Left colon (tissue), 2 donors: ENCODE data around the gene R3HCC1L. TPM values are rescaled to one million over a fixed set of nuclear protein-coding genes. Genes with fewer than 3 reads are reported as not detected.
A peak's percentile ranks its signal among the peaks of the same experiment; 100 is the strongest.
"Not testable (repeated sequence)": the region's sequence is repeated elsewhere in the genome, so short reads cannot be mapped to it uniquely, and the experiment has no call there.

Experiments used
- ATAC-seq: fragments of 200-7000 bp; cut with Tn5 transposase; one replicate; pipeline ENCODE4 v1.9.1; 2020; ENCODE audit warnings: mild to moderate bottlenecking, moderate library complexity
- DNase-seq, 2 donors: peaks; one replicate each; pipeline ENCODE4 v3.0.0-alpha.2; 2020
- intact Hi-C, 2 donors: fragments of 100-400 bp; cut with DNase I in 1 of 2; cut with micrococcal nuclease in 1 of 2; formaldehyde crosslinking; loops; one replicate each; pipeline versions ENCODE4 v1.11.2 to v1.14.0; 2022; cut with DNase I, micrococcal nuclease
- total RNA-seq, 2 donors: library from RNA; stranded (reverse); fragmentation: NEBNext Ultra II Directional; extraction: Animal tissue kit (Norgen Biotek cat#: 25700); gene quantifications; one replicate each; pipeline ENCODE4 v1.2.1, GENCODE V29; 2021
- donor health status: DM: no; HTN: no; CAD: no.
- donor health status: DM: yes; HTN: yes; CAD: no.

Gene R3HCC1L
- total RNA-seq, 2 donors from 2014 or later: 13.9 to 18.1 TPM

DNA sequence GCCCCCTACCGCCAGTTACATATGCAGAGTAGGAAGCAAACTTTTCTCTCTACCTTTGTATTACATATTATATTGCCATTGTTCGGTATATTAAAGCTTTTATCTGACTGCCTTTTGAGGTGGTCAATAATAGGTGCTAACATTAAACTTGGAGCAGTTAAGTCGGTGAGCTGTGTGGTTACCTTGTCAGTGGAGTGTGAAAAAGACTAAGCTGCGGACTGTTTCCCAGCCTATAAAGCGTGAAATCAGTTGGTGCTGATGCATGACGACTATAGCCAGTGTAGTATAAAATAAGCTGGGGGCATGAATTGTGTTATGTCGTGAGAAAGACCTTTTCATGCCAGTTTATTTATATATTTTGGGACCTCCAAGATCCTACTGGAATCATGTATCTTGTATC, 33.7 kb downstream of the R3HCC1L start:
- intact Hi-C loops: no loop called here
- no peak for DNase-seq
- ATAC-seq: no peak

GRCh38 chr10:98168766-98169165, 34.3 kb downstream of the R3HCC1L start:
- ATAC-seq (peak; percentile 91), DNase-seq (no peak)
- intact Hi-C loops: no loop called here

GRCh38 chr10:98169379-98169778, 34.9 kb downstream of the R3HCC1L start:
- DNase-seq (no peak), ATAC-seq (peak; percentile 19)
- intact Hi-C loops: no loop called here

GRCh38 chr10:98170249-98171117, 36.0 kb downstream of the R3HCC1L start:
- peak; percentile 82 for ATAC-seq
- intact Hi-C loops: loop anchor here in 1 of 2 donors (2.0 kb wide), 1 partner anchor 138 kb away; no protein-coding TSS in a partner anchor
- DNase-seq: peak in 1 of 2 donors; percentile 32

DNA sequence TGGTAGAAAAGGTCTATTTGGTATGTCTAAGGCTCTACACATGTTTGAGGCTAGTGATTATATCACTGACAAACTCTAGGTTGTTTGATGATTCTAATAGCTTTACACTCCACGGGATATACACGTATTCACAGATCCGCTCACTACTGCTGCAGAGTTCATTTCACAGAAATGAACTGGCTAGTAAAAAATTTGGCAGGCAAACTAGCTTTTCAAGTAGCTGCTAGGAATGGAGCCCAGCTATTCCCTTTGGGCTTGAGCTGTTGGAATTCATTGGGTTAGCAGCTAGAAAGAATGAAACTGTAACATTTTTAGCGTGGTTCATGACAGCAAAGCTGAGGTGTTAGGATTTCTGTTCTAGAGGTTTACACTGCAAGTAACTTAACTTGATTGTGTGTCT, 37.6 kb downstream of the R3HCC1L start:
- intact Hi-C loops: no loop called here
- ATAC-seq (no peak), DNase-seq (no peak)

DNA sequence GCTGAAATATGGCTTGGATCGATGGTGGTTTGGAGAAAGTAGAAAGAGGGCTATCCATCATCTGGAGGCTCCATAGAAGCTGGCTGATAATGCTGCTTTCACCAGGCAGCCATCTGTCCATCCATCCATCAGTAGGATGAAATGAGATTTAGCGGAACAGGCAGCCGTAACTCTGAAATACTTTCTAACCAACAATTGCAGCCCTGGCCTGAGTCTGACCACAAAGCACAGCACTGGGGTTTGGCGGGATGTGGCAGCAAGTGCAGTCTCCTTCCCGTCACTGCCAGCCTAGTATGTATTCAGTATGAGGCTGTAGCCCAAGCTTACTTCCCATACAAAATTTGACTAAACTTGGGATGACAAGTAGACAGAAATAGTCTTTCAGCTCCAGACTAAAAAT, 38.0 kb downstream of the R3HCC1L start:
- ATAC-seq (no peak), DNase-seq (no peak)
- intact Hi-C loops: no loop called here

GRCh38 chr10:98173260-98173659, 38.8 kb downstream of the R3HCC1L start:
- no peak for ATAC-seq
- intact Hi-C loops: no loop called here
- DNase-seq: no peak

DNA sequence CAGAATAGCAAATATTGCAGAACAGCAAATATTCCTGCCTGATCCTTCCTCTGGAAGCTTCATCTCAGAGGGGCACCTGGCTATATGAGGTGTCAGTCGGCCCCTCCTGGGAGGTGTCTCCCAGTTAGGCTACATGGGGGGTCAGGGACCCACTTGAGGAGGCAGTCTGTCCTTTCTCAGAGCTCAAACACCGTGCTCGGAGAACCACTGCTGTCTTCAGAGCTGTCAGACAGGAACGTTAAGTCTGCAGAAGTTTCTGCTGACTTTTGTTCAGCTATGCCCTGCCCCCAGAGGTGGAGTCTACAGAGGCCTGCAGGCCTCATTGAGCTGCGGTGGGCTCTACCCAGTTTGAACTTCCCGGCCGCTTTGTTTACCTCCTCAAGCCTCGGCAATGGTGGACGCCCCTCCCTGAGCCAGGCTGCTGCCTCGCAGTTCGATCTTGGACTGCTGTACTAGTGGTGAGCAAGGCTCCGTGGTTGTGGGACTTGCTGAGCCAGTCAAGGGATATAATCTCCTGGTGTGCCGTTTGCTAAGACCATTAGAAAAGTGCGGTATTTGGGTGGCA, 48.0 kb downstream of the R3HCC1L start:
- ATAC-seq, DNase-seq, intact Hi-C loops: not testable (repeated sequence)

GRCh38 chr10:98186681-98187080, 52.2 kb downstream of the R3HCC1L start:
- intact Hi-C loops: no loop called here
- no peak for DNase-seq
- ATAC-seq: no peak

DNA sequence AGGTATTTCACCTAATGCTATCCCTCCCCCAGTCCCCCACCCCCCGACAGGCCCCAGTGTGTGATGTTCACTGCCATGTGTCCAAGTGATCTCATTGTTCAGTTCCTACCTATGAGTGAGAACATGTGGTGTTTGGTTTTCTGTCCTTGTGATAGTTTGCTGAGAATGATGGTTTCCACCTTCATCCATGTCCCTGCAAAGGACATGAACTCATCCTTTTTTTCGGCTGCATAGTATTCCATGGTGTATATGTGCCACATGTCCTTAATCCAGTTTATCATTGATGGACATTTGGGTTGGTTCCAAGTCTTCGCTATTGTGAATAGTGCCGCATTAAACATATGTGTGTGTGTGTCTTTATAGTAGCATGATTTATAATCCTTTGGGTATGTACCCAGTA, 56.3 kb downstream of the R3HCC1L start:
- intact Hi-C loops, DNase-seq, ATAC-seq: not testable (repeated sequence)

- DNase-seq: no peak
- ATAC-seq: no peak
- intact Hi-C loops: no loop called here
These were observed 58.6 kb downstream of the R3HCC1L start for GRCh38 chr10:98193037-98193436.

DNA sequence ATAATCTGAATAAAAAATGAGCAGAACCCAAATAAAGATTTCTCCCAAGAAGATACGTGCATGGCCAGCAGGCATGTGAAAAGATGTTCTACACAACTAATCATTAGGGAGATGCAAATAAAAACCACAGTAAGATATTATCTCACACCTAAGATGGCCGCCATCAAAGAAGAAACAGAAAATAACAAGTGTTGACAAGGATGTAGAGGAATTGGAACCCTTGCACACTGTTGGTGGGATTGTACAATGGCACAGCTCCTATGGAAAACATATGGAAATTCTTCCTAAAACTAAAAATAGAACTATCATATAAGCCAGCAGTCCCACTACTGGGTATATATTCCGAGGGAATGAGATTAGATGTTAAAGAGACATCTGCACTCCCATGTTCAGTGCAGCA, 60.2 kb downstream of the R3HCC1L start:
- ATAC-seq (no peak), DNase-seq (no peak)
- intact Hi-C loops: no loop called here

DNA sequence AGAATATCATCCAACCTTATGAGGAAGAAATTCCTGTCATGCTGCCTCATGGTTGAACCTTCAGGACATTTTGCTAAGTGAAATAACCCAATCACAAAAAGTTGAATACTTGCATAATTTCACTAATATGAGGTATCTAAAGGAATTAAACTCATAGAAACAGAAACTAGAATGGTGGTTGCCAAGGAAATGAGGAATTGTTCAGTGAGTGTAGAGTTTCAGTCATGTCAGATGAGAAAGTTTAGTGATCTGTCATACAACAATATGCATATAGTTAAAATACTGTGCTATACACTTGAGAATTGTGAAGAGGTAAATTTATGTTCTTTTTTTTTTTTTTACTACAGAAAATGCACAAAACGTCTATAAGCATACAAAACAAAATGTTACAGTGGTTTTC, 60.7 kb downstream of the R3HCC1L start:
- no peak for DNase-seq
- ATAC-seq: no peak
- intact Hi-C loops: no loop called here

GRCh38 chr10:98196985-98197384, 62.5 kb downstream of the R3HCC1L start:
- intact Hi-C loops: no loop called here
- no peak for ATAC-seq
- no peak for DNase-seq

DNA sequence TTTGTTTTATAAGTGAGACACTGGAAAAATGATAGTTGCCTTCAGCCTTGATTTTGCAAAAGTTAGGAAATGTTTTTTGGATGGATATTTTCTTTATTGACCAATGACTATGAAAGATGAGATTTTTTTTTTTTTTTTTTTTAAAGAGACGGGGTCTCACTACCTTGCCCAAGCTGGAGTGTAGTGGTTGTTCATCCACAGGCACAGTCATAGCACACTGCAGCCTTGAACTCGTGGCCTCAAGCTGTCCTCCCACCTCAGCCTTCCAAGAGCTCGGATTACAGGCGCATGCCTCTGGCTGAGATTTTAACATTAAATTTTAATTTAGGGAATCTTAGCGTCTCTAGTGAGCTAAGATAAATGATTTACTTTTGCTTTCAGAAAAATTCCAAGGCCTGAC, 67.3 kb downstream of the R3HCC1L start:
- DNase-seq (no peak), ATAC-seq (no peak)
- intact Hi-C loops: no loop called here

GRCh38 chr10:98202378-98202777, 67.9 kb downstream of the R3HCC1L start:
- DNase-seq: no peak
- intact Hi-C loops: no loop called here
- ATAC-seq: no peak

GRCh38 chr10:98205351-98205750, 70.9 kb downstream of the R3HCC1L start:
- ATAC-seq: no peak
- DNase-seq: no peak
- intact Hi-C loops: no loop called here

GRCh38 chr10:98208925-98209324, 74.5 kb downstream of the R3HCC1L start:
- no peak for DNase-seq
- intact Hi-C loops: no loop called here
- ATAC-seq: peak; percentile 20

GRCh38 chr10:98209441-98209840, 75.0 kb downstream of the R3HCC1L start:
- ATAC-seq (peak; percentile 96), DNase-seq (peak in 1 of 2 donors; percentile 24)

GRCh38 chr10:98212196-98212595, 77.7 kb downstream of the R3HCC1L start:
- intact Hi-C loops: no loop called here
- DNase-seq (no peak), ATAC-seq (no peak)

More at GRCh38 chr10:98209441-98209840, 75.0 kb downstream of the R3HCC1L start:
- intact Hi-C loops: no loop called here
